Measurements from ENCODE around the gene TBC1D22B. TPM values are rescaled to one million over a fixed set of nuclear protein-coding genes. Genes with fewer than 3 reads are reported as not detected.
A peak's percentile ranks its signal among the peaks of the same experiment; 100 is the strongest.

TBC1D22B gene
- total and polyA plus RNA-seq, 2 of the 13 experiments (the other 11 are each of a cell fraction or from before 2014, with no cell fraction given): 9.7 to 12.9 TPM

GRCh38 chr6:37381579-37381978, 124.0 kb downstream of the TBC1D22B start (continued):
- TF ChIP-seq E2F2 (CRISPR knock-in tag; IDR thresholded peaks at IDR 0.05; ENCODE audit: borderline replicate concordance) (no peak), HIC2 (CRISPR knock-in tag; IDR thresholded peaks at IDR 0.05; ENCODE audit: low read depth) (no peak), ATRX (CRISPR knock-in tag; IDR thresholded peaks at IDR 0.05; ENCODE audit: borderline replicate concordance) (no peak), CBFB (CRISPR knock-in tag; IDR thresholded peaks at IDR 0.05) (0 out of 2 replicates have a peak, but pooled peaks have one; percentile 14), HOXA5 (CRISPR knock-in tag; IDR thresholded peaks at IDR 0.05) (no peak), ZFP1 (CRISPR knock-in tag; IDR thresholded peaks at IDR 0.05) (no peak), NFAT5 (CRISPR knock-in tag; IDR thresholded peaks at IDR 0.05) (no peak), ATF2 (CRISPR knock-in tag; IDR thresholded peaks at IDR 0.05) (no peak), ZNF562 (CRISPR knock-in tag; IDR thresholded peaks at IDR 0.05; ENCODE audit: borderline replicate concordance) (no peak), PRDM15 (CRISPR knock-in tag; IDR thresholded peaks at IDR 0.05) (no peak), ESRRA (CRISPR knock-in tag; IDR thresholded peaks at IDR 0.05; ENCODE audit: low read depth) (no peak), ZUFSP (CRISPR knock-in tag; IDR thresholded peaks at IDR 0.05; ENCODE audit: borderline replicate concordance) (no peak), ZNF564 (CRISPR knock-in tag; IDR thresholded peaks at IDR 0.05) (no peak)

Data from HepG2 (cell line).